Right kidney (tissue), 9 donors: ENCODE measurements around the gene WNT8A.
A peak's percentile ranks its signal among the peaks of the same experiment; 100 is the strongest.
"Not testable (repeated sequence)": the region's sequence is repeated elsewhere in the genome, so short reads cannot be mapped to it uniquely, and the experiment has no call there.

ENCODE experiments used
- DNase-seq: peaks from one replicate; pipeline ENCODE4 v3.0.0-alpha.2; 2016
- long read RNA-seq, 8 donors: transcript quantifications; one replicate each; lab custom pipeline, GENCODE V29; 2026

The WNT8A gene
- long read RNA-seq, donor 1, result 0 reads
- long read RNA-seq, donor 2, result 0 reads
- long read RNA-seq, donor 3, partial matches to known transcripts, result 0 of 15 reads
- long read RNA-seq, donor 3, other reads (novel, unspliced or antisense), result 15 of 15 reads
- long read RNA-seq, donor 4, result 0 reads
- long read RNA-seq, donor 5, result 0 reads
- long read RNA-seq, donor 6, result 0 reads
- long read RNA-seq, donor 7, result 0 reads
- long read RNA-seq, donor 8, result 0 reads

GRCh38 chr5:138083702-138084101 is at the start of gene WNT8A:
WNT8A (plus strand) TSS chr5:138084033; CDS start chr5:138084128, 95 bp downstream.
- no peak for DNase-seq

- peak; percentile 57 for DNase-seq
Measured at GRCh38 chr5:138035605-138036537, 48.0 kb upstream of the WNT8A start.

GRCh38 chr5:138037271-138037670 is 46.6 kb upstream of the WNT8A start:
- no peak for DNase-seq

- no peak for DNase-seq
Measured at GRCh38 chr5:138037907-138038633, 45.8 kb upstream of the WNT8A start.

- no peak for DNase-seq
Measured at GRCh38 chr5:138038826-138039225, 45.0 kb upstream of the WNT8A start.

- DNase-seq, result not testable (repeated sequence)
Measured at GRCh38 chr5:138045283-138045682, 38.5 kb upstream of the WNT8A start.

GRCh38 chr5:138051441-138052296 is 32.2 kb upstream of the WNT8A start:
- no peak for DNase-seq

- not testable (repeated sequence) for DNase-seq
Measured at GRCh38 chr5:138052718-138053117, 31.1 kb upstream of the WNT8A start.

GRCh38 chr5:138053554-138053953 is 30.3 kb upstream of the WNT8A start:
- no peak for DNase-seq

- DNase-seq, result no peak
Measured at GRCh38 chr5:138054206-138054605, 29.6 kb upstream of the WNT8A start.

GRCh38 chr5:138054847-138055558 is 28.8 kb upstream of the WNT8A start:
- no peak for DNase-seq

- no peak for DNase-seq
Measured at GRCh38 chr5:138064526-138064925, 19.3 kb upstream of the WNT8A start.

- no peak for DNase-seq
Measured at GRCh38 chr5:138065102-138065501, 18.7 kb upstream of the WNT8A start.

GRCh38 chr5:138067945-138068344 is 15.9 kb upstream of the WNT8A start:
- DNase-seq, result no peak

GRCh38 chr5:138068742-138069600 is 14.9 kb upstream of the WNT8A start:
- no peak for DNase-seq

- DNase-seq, result not testable (repeated sequence)
Measured at GRCh38 chr5:138070026-138070425, 13.8 kb upstream of the WNT8A start.

- no peak for DNase-seq
Measured at GRCh38 chr5:138077064-138077696, 6.7 kb upstream of the WNT8A start.

- DNase-seq, result no peak
Measured at GRCh38 chr5:138078006-138078643, 5.7 kb upstream of the WNT8A start.

- DNase-seq, result no peak
Measured at GRCh38 chr5:138082033-138082432, 1.8 kb upstream of the WNT8A start.
